T-cell (primary cell): ENCODE results near the gene CCDC3. TPM values are rescaled to one million over a fixed set of nuclear protein-coding genes. Genes with fewer than 3 reads are reported as not detected.
"Not testable (repeated sequence)": the region's sequence is repeated elsewhere in the genome, so short reads cannot be mapped to it uniquely, and the experiment has no call there.

Experiments
- ATAC-seq, 4 experiments: fragments of 200-7000 bp in 3 of 4; fragments of 150-1000 bp in 1 of 4; cut with Tn5 transposase; replicated peaks in 1 of 4; 1 replicate in 3 of 4; 2 replicates in 1 of 4; pipeline ENCODE4 v1.10.0; 2021; ENCODE audit warnings: moderate library complexity in 3 of 4, mild to moderate bottlenecking in 2 of 4, moderate number of reproducible peaks in 1 of 4
- CTCF ChIA-PET, 2 donors: fragments of 300-600 bp; sonication (Branson Sonifier 250); formaldehyde crosslinking; loops; one replicate each; lab custom pipeline; 2022; ENCODE audit warnings: antibody characterized with exemption in 2 of 2; lab: Charles Lee
- POLR2A ChIA-PET, 2 donors: fragments of 300-600 bp; sonication (Branson Sonifier 250); formaldehyde crosslinking; loops; one replicate each; lab custom pipeline; 2022; ENCODE audit warnings: antibody characterized with exemption in 2 of 2; lab: Charles Lee
- DNase-seq, 35 experiments: peaks; one replicate each; pipeline versions ENCODE4 v3.0.0 to v3.0.0-alpha.2; 2013 to 2023
- H3K27ac ChIP-seq: one replicate; pipeline ENCODE4 v1.5.1; 2013; ENCODE audit warnings: low read length
- H3K27me3 ChIP-seq, 2 experiments: replicated peaks in 1 of 2; 1 replicate in 1 of 2; 2 replicates in 1 of 2; pipeline versions ENCODE4 v1.6.1 to v1.7.0; 2013; ENCODE audit warnings: low read length in 1 of 2, mixed read lengths in 1 of 2; ENCODE audit not compliant: control insufficient read depth in 2 of 2, insufficient read depth in 2 of 2; ENCODE audit errors: extremely low read depth in 1 of 2
- H3K36me3 ChIP-seq, 2 donors: 1 replicate in 1 of 2; 2 replicates in 1 of 2; pipeline versions ENCODE4 v1.6.1 to v1.7.0; 2013; ENCODE audit warnings: low read length in 1 of 2; ENCODE audit not compliant: control insufficient read depth in 2 of 2, insufficient read depth in 1 of 2; ENCODE audit errors: extremely low read depth in 1 of 2
- H3K4me1 ChIP-seq, 2 experiments: 1 replicate in 1 of 2; 2 replicates in 1 of 2; pipeline versions ENCODE4 v1.6.1 to v1.7.0; 2013; ENCODE audit warnings: low read length in 2 of 2, mixed read lengths in 1 of 2; ENCODE audit not compliant: insufficient read depth in 2 of 2, control insufficient read depth in 1 of 2; ENCODE audit errors: extremely low read depth in 1 of 2
- H3K4me3 ChIP-seq, 2 donors: 1 replicate in 1 of 2; 2 replicates in 1 of 2; pipeline versions ENCODE4 v1.5.1 to v1.7.0; 2013; ENCODE audit warnings: mild to moderate bottlenecking in 2 of 2, low read length in 1 of 2, moderate library complexity in 1 of 2; ENCODE audit not compliant: control insufficient read depth in 1 of 2; ENCODE audit errors: extremely low read depth in 1 of 2
- H3K9me3 ChIP-seq: 2 replicates; pipeline ENCODE4 v1.7.0; 2013
- H3K27ac Mint-ChIP-seq, 2 donors: one replicate each; pipeline ENCODE4 v1.8.0; 2020 to 2021; ENCODE audit warnings: mild to moderate bottlenecking in 2 of 2, mixed read lengths in 2 of 2
- H3K27me3 Mint-ChIP-seq, 2 donors: one replicate each; pipeline ENCODE4 v1.8.0; 2021 to 2022; ENCODE audit warnings: mixed read lengths in 2 of 2
- H3K36me3 Mint-ChIP-seq: one replicate; pipeline ENCODE4 v1.8.0; 2021; ENCODE audit warnings: mixed read lengths
- H3K4me1 Mint-ChIP-seq, 3 donors: one replicate each; pipeline ENCODE4 v1.8.0; 2020 to 2022; ENCODE audit warnings: mixed read lengths in 3 of 3, mild to moderate bottlenecking in 1 of 3
- H3K4me3 Mint-ChIP-seq, 3 donors: one replicate each; pipeline ENCODE4 v1.8.0; 2020 to 2022; ENCODE audit warnings: mild to moderate bottlenecking in 3 of 3, mixed read lengths in 3 of 3, moderate library complexity in 3 of 3
- H3K9me3 Mint-ChIP-seq, 3 donors: one replicate each; pipeline ENCODE4 v1.8.0; 2020 to 2022; ENCODE audit warnings: mixed read lengths in 3 of 3
- WGBS: methylation state at CpG from one replicate; pipeline ENCODE4 v1.1.5; 2013; ENCODE audit warnings: missing lambda C conversion rate; ENCODE audit not compliant: insufficient coverage; 5-methylcytosine and 5-hydroxymethylcytosine counted together
- total RNA-seq, 35 experiments: library from RNA in 6 of 35; stranded (reverse) in 6 of 35; fragments of 120-200 nt in 1 of 35; gene quantifications; one replicate each; pipeline versions ENCODE4 v1.2.1 to v1.2.4 and lab custom pipeline; 2013 to 2026

The CCDC3 gene
- total RNA-seq, 5 donors from 2014 or later (not counting 1 experiment from before 2014, with no cell fraction given): 0.06 to 0.20 (median 0.16) TPM; not detected in 2

GRCh38 chr10:12995425-12995861 lies 6.1 kb downstream of the CCDC3 start:
- no peaks in the 10 kb centered on the region for H3K4me1 ChIP-seq
- no peaks in the 10 kb centered on the region for H3K9me3 Mint-ChIP-seq
- H3K36me3 Mint-ChIP-seq: no peaks in the 10 kb centered on the region
- no peaks in the 10 kb centered on the region for H3K36me3 ChIP-seq
- no peak overlapping the region for H3K4me3 ChIP-seq
- ChIA-PET CTCF (no interaction called here), POLR2A (no interaction called here)
- no peak overlapping the region for H3K27ac Mint-ChIP-seq
- ATAC-seq (no peak), DNase-seq (no peak)
- peaks cover 28 to 50% of the 10 kb centered on the region in 2 donors for H3K27me3 Mint-ChIP-seq
- H3K27ac ChIP-seq: no peak overlapping the region
- 44% methylated on average over 3 of the region's 8 CpGs for WGBS
- H3K4me3 Mint-ChIP-seq: no peak overlapping the region
- H3K4me1 Mint-ChIP-seq: peaks cover 0 to 2% (median 2%) of the 10 kb centered on the region in 3 donors
- peaks cover 12% of the 10 kb centered on the region in 2 experiments for H3K27me3 ChIP-seq
- H3K9me3 ChIP-seq: no peaks in the 10 kb centered on the region

GRCh38 chr10:12993595-12993994 lies 7.9 kb downstream of the CCDC3 start:
- H3K27me3 ChIP-seq: peaks cover 0 to 8% of the 10 kb centered on the region in 2 experiments
- no peaks in the 10 kb centered on the region for H3K4me1 ChIP-seq
- no peaks in the 10 kb centered on the region for H3K36me3 Mint-ChIP-seq
- H3K27me3 Mint-ChIP-seq: peaks cover 15 to 39% of the 10 kb centered on the region in 2 donors
- H3K9me3 Mint-ChIP-seq: no peaks in the 10 kb centered on the region
- H3K27ac Mint-ChIP-seq: no peak overlapping the region
- no peaks in the 10 kb centered on the region for H3K36me3 ChIP-seq
- POLR2A ChIA-PET: no interaction called here
- no peak overlapping the region for H3K27ac ChIP-seq
- DNase-seq (no peak), ATAC-seq (no peak)
- 80% methylated on average over 2 of the region's 8 CpGs for WGBS
- H3K4me3 Mint-ChIP-seq: no peak overlapping the region
- CTCF ChIA-PET: no interaction called here
- H3K4me3 ChIP-seq: no peak overlapping the region
- H3K4me1 Mint-ChIP-seq: no peaks in the 10 kb centered on the region
- no peaks in the 10 kb centered on the region for H3K9me3 ChIP-seq

GRCh38 chr10:12985347-12985746 lies 16.2 kb downstream of the CCDC3 start:
- Mint-ChIP-seq H3K27ac (no peak overlapping the region), H3K36me3 (no peaks in the 10 kb centered on the region), H3K4me1 (no peaks in the 10 kb centered on the region), H3K27me3 (peaks cover 0 to 1% of the 10 kb centered on the region in 2 donors), H3K9me3 (peaks cover 0 to 8% (median 7%) of the 10 kb centered on the region in 3 donors), H3K4me3 (no peak overlapping the region)
- Histone ChIP-seq H3K27ac (no peak overlapping the region), H3K4me3 (no peak overlapping the region), H3K27me3 (peaks cover 0 to 4% of the 10 kb centered on the region in 2 experiments), H3K36me3 (no peaks in the 10 kb centered on the region), H3K4me1 (no peaks in the 10 kb centered on the region), H3K9me3 (no peaks in the 10 kb centered on the region)
- no peak for ATAC-seq
- POLR2A ChIA-PET: no interaction called here
- no peak for DNase-seq
- WGBS: 97% methylated on average over 4 of the region's 6 CpGs
- CTCF ChIA-PET: no interaction called here

GRCh38 chr10:12984165-12984747 lies 17.3 kb downstream of the CCDC3 start:
- Mint-ChIP-seq H3K27me3 (peaks cover 7% of the 10 kb centered on the region in 2 donors), H3K4me3 (no peak overlapping the region), H3K36me3 (no peaks in the 10 kb centered on the region), H3K9me3 (peaks cover 0 to 8% (median 7%) of the 10 kb centered on the region in 3 donors), H3K4me1 (no peaks in the 10 kb centered on the region), H3K27ac (no peak overlapping the region)
- no peaks in the 10 kb centered on the region for H3K4me1 ChIP-seq
- no peak for ATAC-seq
- WGBS: 71% methylated on average over 6 of the region's 7 CpGs
- H3K27ac ChIP-seq: no peak overlapping the region
- ChIA-PET POLR2A (no interaction called here), CTCF (no interaction called here)
- H3K27me3 ChIP-seq: peaks cover 0 to 6% of the 10 kb centered on the region in 2 experiments
- no peaks in the 10 kb centered on the region for H3K9me3 ChIP-seq
- DNase-seq: no peak
- H3K36me3 ChIP-seq: no peaks in the 10 kb centered on the region
- H3K4me3 ChIP-seq: no peak overlapping the region

GRCh38 chr10:12983568-12983967 lies 17.9 kb downstream of the CCDC3 start:
- WGBS: no CpG with 5 or more reads among the region's 3 CpGs
- CTCF ChIA-PET, H3K36me3 Mint-ChIP-seq: not testable (repeated sequence)

GRCh38 chr10:12981570-12981969 lies 19.9 kb downstream of the CCDC3 start:
- H3K27ac Mint-ChIP-seq: no peak overlapping the region
- ATAC-seq (no peak), DNase-seq (no peak)
- POLR2A ChIA-PET: no interaction called here
- Histone ChIP-seq H3K4me1 (no peaks in the 10 kb centered on the region), H3K27ac (no peak overlapping the region), H3K27me3 (peaks cover 0 to 7% of the 10 kb centered on the region in 2 experiments), H3K4me3 (no peak overlapping the region), H3K9me3 (no peaks in the 10 kb centered on the region), H3K36me3 (no peaks in the 10 kb centered on the region)
- WGBS: no CpG with 5 or more reads among the region's 4 CpGs
- peaks cover 22 to 24% of the 10 kb centered on the region in 2 donors for H3K27me3 Mint-ChIP-seq
- CTCF ChIA-PET: no interaction called here
- H3K4me1 Mint-ChIP-seq: no peaks in the 10 kb centered on the region
- H3K36me3 Mint-ChIP-seq: no peaks in the 10 kb centered on the region
- H3K4me3 Mint-ChIP-seq: no peak overlapping the region
- peaks cover 0 to 8% (median 7%) of the 10 kb centered on the region in 3 donors for H3K9me3 Mint-ChIP-seq

More at GRCh38 chr10:12983568-12983967, 17.9 kb downstream of the CCDC3 start:
- H3K27ac ChIP-seq, H3K9me3 ChIP-seq, H3K27ac Mint-ChIP-seq, DNase-seq, ATAC-seq, H3K4me1 ChIP-seq, H3K4me3 Mint-ChIP-seq, H3K36me3 ChIP-seq, H3K4me1 Mint-ChIP-seq, H3K9me3 Mint-ChIP-seq, H3K4me3 ChIP-seq, H3K27me3 ChIP-seq: not testable (repeated sequence)
- POLR2A ChIA-PET: interaction anchor here in 1 of 2 donors (0.6 kb wide), 1 partner anchor 15 kb away, joined by 3 read pairs; no protein-coding TSS in a partner anchor
- H3K27me3 Mint-ChIP-seq: peaks cover 13 to 14% of the 10 kb centered on the region in 2 donors
